ENCODE data around the gene ZNF219. TPM values are rescaled to one million over a fixed set of nuclear protein-coding genes. Genes with fewer than 3 reads are reported as not detected.

ZNF219 gene
- total RNA-seq, 1 experiment from 2014 or later: 19.9 TPM

DNA sequence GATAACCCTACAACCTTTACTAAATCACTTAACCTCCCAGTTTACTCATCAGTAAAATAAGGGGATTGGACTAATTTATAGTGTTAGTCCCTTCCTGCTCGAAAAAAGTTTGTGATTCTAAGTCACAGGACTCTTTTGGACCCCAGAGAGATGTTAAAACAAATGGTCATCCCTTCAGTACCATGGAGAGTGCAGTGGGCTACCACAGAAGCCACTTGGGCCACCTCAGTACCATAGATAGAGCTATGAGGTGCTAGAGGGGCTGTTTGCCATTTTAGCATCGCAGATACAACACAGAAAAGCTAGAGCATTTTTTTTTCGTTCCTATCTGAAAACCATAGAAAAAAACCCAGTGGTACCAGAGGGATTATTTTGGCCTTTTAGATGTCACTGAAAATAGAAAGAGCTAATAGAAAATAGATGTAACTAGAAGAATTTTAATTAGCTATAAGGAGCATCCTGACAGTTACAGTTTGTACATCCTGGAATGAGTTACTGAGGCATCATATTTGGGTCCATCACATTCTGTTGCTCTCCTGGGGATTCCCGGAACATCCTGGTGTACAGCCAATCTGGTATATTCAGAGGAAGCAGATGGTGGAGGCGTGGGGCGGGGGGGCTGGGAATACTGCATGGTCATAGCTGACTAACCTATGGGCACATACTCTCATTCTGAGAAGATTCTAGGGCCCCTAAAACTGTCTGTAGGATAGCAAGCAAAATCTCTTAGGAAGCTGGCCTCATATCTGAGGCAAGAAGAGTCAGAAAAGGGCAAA lies 2.8 kb downstream of the ZNF219 start:
- POLR2A ChIA-PET: no interaction called here
- in situ Hi-C loops (cut with HindIII; ENCODE audit: low pct_unique_long_range_greater_than_20kb, low sequenced_read_pairs): no loop called here
- DNase-seq (ENCODE audit: low read depth, low spot score): no peak

DNA sequence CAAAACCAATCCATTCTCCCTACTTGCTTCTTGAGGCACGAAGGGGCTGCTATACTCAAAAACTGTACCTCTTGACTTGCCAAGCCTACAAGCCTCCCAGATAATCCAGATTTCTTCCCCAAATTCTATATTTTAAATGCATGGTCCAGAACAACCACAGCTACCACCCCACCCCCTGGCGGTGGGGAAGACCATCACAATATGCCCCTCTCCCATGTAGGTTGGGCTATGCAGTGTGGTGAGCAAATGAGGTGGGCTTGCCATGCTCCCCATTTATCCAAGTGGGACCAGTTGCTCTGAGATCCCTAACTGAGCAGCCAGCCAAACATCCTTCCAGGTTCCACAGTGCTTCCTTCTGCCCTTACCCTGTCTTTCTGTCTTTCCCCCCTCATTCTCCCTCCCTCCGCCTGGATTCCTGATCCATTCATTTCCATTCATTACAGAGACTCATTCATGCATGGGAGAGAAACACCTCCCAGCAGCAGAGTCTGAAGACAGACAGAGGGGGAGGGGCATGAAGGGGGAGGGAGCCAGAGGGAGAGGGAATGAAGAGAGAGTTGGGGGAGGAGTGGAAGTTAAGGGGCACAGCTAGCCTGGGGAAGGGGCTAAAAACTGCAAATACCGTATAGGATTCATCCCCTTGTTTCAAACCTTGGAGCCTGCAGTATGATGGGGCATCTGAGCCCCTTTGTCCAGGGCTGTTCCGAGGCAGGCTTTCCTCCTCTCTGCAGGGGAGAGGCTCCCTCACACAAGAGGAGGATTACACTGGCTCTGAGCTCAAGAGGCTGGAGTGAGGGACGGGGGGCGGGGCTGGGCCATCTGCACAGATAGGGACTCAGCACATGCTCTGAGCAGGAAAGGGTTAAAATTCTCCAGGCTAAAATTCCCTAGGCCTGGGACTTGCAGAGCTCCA lies 4.4 kb downstream of the ZNF219 start:
- CTCF ChIA-PET: interaction anchor here (0.6 to 2.9 kb wide), 3 partner anchors 11 to 79 kb away, joined by 5 to 18 read pairs (median 5); no protein-coding TSS in a partner anchor
- Histone ChIP-seq H3K27me3 (ENCODE audit: control insufficient read depth, insufficient read depth, low read length) (no peaks in the 10 kb centered on the region), H3K27ac (ENCODE audit: low read length) (no peak overlapping the region), H3K36me3 (ENCODE audit: control insufficient read depth, insufficient read depth, low read length) (no peaks in the 10 kb centered on the region), H3K4me1 (ENCODE audit: control insufficient read depth, insufficient read depth, low read length) (peaks cover 4% of the 10 kb centered on the region), H3K4me3 (ENCODE audit: low read depth in 2 of 2, low read length in 2 of 2) (no peak overlapping the region), H3K9me3 (ENCODE audit: control insufficient read depth, insufficient read depth, low read depth, low read length) (no peaks in the 10 kb centered on the region)
- no peak for TF ChIP-seq REST (IDR thresholded peaks at IDR 0.05; ENCODE audit: insufficient read depth in 1 of 2, low read depth in 2 of 2, low read length in 1 of 2)
- TF ChIP-seq SIN3A (IDR thresholded peaks at IDR 0.05; ENCODE audit: borderline replicate concordance, insufficient read depth, low read depth, low read length): no peak
- no peak for TF ChIP-seq TCF7L2 (IDR thresholded peaks at IDR 0.05; ENCODE audit: low read depth, low read length)
- TF ChIP-seq POLR2AphosphoS5 (IDR thresholded peaks at IDR 0.05; ENCODE audit: low read depth, low read length): no peak
- TF ChIP-seq, protein P1, sequence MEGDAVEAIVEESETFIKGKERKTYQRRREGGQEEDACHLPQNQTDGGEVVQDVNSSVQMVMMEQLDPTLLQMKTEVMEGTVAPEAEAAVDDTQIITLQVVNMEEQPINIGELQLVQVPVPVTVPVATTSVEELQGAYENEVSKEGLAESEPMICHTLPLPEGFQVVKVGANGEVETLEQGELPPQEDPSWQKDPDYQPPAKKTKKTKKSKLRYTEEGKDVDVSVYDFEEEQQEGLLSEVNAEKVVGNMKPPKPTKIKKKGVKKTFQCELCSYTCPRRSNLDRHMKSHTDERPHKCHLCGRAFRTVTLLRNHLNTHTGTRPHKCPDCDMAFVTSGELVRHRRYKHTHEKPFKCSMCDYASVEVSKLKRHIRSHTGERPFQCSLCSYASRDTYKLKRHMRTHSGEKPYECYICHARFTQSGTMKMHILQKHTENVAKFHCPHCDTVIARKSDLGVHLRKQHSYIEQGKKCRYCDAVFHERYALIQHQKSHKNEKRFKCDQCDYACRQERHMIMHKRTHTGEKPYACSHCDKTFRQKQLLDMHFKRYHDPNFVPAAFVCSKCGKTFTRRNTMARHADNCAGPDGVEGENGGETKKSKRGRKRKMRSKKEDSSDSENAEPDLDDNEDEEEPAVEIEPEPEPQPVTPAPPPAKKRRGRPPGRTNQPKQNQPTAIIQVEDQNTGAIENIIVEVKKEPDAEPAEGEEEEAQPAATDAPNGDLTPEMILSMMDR (IDR thresholded peaks at IDR 0.05): no peak
- intact Hi-C loops (cut with micrococcal nuclease; ENCODE audit: unreplicated experiment) (no loop called here), in situ Hi-C loops (cut with HindIII; ENCODE audit: low pct_unique_long_range_greater_than_20kb, low sequenced_read_pairs) (no loop called here)
- ATAC-seq: no peak
- BruUV-seq (replicated peaks): no TSS peak
- POLR2A ChIA-PET: interaction anchor here (0.5 kb wide), 1 partner anchor 83 kb away, joined by 3 read pairs; no protein-coding TSS in a partner anchor
- no peak for DNase-seq (ENCODE audit: low read depth, low spot score)

More for the DNA sequence above, 2.8 kb downstream of the ZNF219 start:
- intact Hi-C loops (cut with micrococcal nuclease; ENCODE audit: unreplicated experiment): no loop called here
- H3K4me3 ChIP-seq (ENCODE audit: low read depth in 2 of 2, low read length in 2 of 2): no peak overlapping the region
- TF ChIP-seq TCF7L2 (IDR thresholded peaks at IDR 0.05; ENCODE audit: low read depth, low read length) (no peak), POLR2AphosphoS5 (IDR thresholded peaks at IDR 0.05; ENCODE audit: low read depth, low read length) (no peak), SIN3A (IDR thresholded peaks at IDR 0.05; ENCODE audit: borderline replicate concordance, insufficient read depth, low read depth, low read length) (no peak), REST (IDR thresholded peaks at IDR 0.05; ENCODE audit: insufficient read depth in 1 of 2, low read depth in 2 of 2, low read length in 1 of 2) (peak; percentile 83 to 84)
- CTCF ChIA-PET: interaction anchor here (1.0 to 1.5 kb wide), 2 partner anchors 27 to 81 kb away, joined by 3 read pairs; no protein-coding TSS in a partner anchor
- no peak overlapping the region for H3K27ac ChIP-seq (ENCODE audit: low read length)
- BruUV-seq (replicated peaks): TSS peak; percentile 69
- H3K4me1 ChIP-seq (ENCODE audit: control insufficient read depth, insufficient read depth, low read length): peaks cover 8% of the 10 kb centered on the region
- H3K9me3 ChIP-seq (ENCODE audit: control insufficient read depth, insufficient read depth, low read depth, low read length): no peaks in the 10 kb centered on the region
- H3K36me3 ChIP-seq (ENCODE audit: control insufficient read depth, insufficient read depth, low read length): no peaks in the 10 kb centered on the region
- no peak for ATAC-seq
- no peaks in the 10 kb centered on the region for H3K27me3 ChIP-seq (ENCODE audit: control insufficient read depth, insufficient read depth, low read length)

Measured in Panc1 (cell line).